Testis (tissue), 3 donors: ENCODE data around the gene LRWD1. TPM values are rescaled to one million over a fixed set of nuclear protein-coding genes. Genes with fewer than 3 reads are reported as not detected.

ENCODE experiments used
- DNase-seq: peaks from one replicate; pipeline ENCODE4 v3.0.0-alpha.2; 2019
- H3K27ac ChIP-seq, 2 donors: fragments of 200-600 bp; sonication (generic); one replicate each; pipeline ENCODE4 v1.5.1; 2019
- H3K27me3 ChIP-seq: fragments of 200-600 bp; sonication (generic); one replicate; pipeline ENCODE4 v1.5.1; 2019
- H3K36me3 ChIP-seq: fragments of 200-600 bp; sonication (generic); one replicate; pipeline ENCODE4 v1.5.1; 2017; ENCODE audit warnings: low read depth; ENCODE audit errors: missing control alignments
- H3K4me1 ChIP-seq: fragments of 200-600 bp; sonication (generic); one replicate; pipeline ENCODE4 v1.5.1; 2019
- H3K4me3 ChIP-seq, 2 donors: fragments of 200-600 bp; sonication (generic); one replicate each; pipeline ENCODE4 v1.5.1; 2017 to 2019
- H3K9me3 ChIP-seq: fragments of 200-600 bp; sonication (generic); one replicate; pipeline ENCODE4 v1.5.1; 2017
- CTCF ChIP-seq, 3 experiments: fragments of 450-650 bp in 2 of 3; fragments of 200-600 bp in 1 of 3; sonication (generic) in 1 of 3; IDR thresholded peaks; one replicate each; pipeline ENCODE4 v1.5.1; 2016 to 2019; ENCODE audit warnings: antibody characterized with exemption in 3 of 3, mild to moderate bottlenecking in 2 of 3, moderate library complexity in 1 of 3
- POLR2A ChIP-seq: fragments of 450-650 bp; IDR thresholded peaks from one replicate; pipeline ENCODE4 v1.6.1; 2017; ENCODE audit warnings: antibody characterized with exemption, mild to moderate bottlenecking, moderate library complexity
- WGBS, 2 donors: methylation state at CpG; one replicate each; pipeline ENCODE4 v1.1.5; 2018; 5-methylcytosine and 5-hydroxymethylcytosine counted together
- intact Hi-C: fragments of 100-400 bp; cut with DNase I; formaldehyde crosslinking; loops from one replicate; pipeline ENCODE4 v1.15.1; 2023; ENCODE audit warnings: low total_unique reads
- polyA plus RNA-seq: library from polyadenylated mRNA; stranded (reverse); fragments of 350-450 nt; fragmentation: Illumina TruSeq; extraction: RNeasy Lipid Tissue Mini Kit (QIAGEN cat#74804); gene quantifications from one replicate; pipeline ENCODE4 v1.2.3, GENCODE V29; 2014; ENCODE audit warnings: low read depth, low replicate concordance; ENCODE audit not compliant: insufficient read depth
- total RNA-seq, 2 donors: library from RNA; depleted of rRNA; stranded (reverse); fragments of >200 nt; gene quantifications; one replicate each; pipeline ENCODE4 v1.2.3, GENCODE V29; 2016

Gene LRWD1
- total and polyA plus RNA-seq, 3 donors from 2014 or later, result 221 to 540 (median 350) TPM

DNA sequence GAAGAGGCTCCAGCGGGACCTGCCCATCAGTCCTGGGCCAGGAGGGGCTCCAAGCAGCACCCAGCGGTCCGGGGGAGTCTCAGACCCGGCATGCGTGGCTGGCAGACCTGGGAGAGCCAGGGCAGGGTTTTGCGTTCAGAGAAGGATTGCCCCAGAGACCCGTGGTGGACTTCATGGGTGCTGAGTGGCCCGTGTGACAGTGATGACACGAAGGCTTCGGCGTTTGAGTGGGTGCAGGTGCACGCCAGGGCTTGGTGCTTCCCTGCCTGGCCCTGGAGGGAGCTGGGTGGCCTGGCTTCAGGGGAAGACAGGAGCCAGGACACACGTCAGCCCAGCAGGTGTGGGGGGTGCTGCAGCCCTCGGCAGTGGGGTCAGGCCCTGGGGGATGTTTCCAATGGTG is 17.5 kb upstream of the LRWD1 start:
- no peaks in the 10 kb centered on the region for H3K4me1 ChIP-seq
- no peak overlapping the region for H3K27ac ChIP-seq
- intact Hi-C loops, result no loop called here

GRCh38 chr7:102449136-102449535 is 15.6 kb upstream of the LRWD1 start:
- no peaks in the 10 kb centered on the region for H3K9me3 ChIP-seq
- TF ChIP-seq CTCF (IDR thresholded peaks at IDR 0.05) (no peak), POLR2A (no peak)
- H3K27me3 ChIP-seq, result no peaks in the 10 kb centered on the region
- no peaks in the 10 kb centered on the region for H3K4me1 ChIP-seq
- intact Hi-C loops, result no loop called here
- no peak for DNase-seq
- no peaks in the 10 kb centered on the region for H3K36me3 ChIP-seq
- H3K4me3 ChIP-seq, result no peak overlapping the region
- 97 to 98% methylated on average over 11 to 15 of the region's 15 CpGs for WGBS, 2 donors
- no peak overlapping the region for H3K27ac ChIP-seq

More for the DNA sequence above, 17.5 kb upstream of the LRWD1 start:
- WGBS, 2 donors, result 75 to 84% methylated on average over 5 to 14 of the region's 14 CpGs
- H3K9me3 ChIP-seq, result no peaks in the 10 kb centered on the region
- no peak overlapping the region for H3K4me3 ChIP-seq
- no peaks in the 10 kb centered on the region for H3K27me3 ChIP-seq
- no peak for DNase-seq
- no peaks in the 10 kb centered on the region for H3K36me3 ChIP-seq
- TF ChIP-seq POLR2A, result no peak
- no peak for TF ChIP-seq CTCF (IDR thresholded peaks at IDR 0.05)

DNA sequence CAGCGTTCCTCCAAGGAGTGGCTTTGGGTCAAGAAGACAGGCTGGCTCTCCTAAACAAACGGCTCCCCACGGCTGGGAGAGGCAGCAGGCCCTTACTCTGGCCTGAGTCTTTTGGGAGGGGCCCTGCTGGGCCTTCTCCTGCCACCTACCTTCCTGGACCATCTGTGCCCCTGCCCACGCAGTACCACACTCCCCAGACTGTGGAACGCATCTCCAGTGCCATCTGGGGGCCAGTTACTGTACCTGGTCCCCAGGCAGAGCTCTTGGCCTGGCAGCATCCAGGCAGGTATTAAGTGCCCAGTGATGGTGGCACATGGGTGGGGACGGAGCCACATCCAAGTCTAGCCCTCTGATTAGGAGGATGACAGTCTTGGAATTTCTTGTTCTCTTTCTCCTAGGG is 14.5 kb upstream of the LRWD1 start:
- TF ChIP-seq CTCF (IDR thresholded peaks at IDR 0.05), result no peak
- no peak for TF ChIP-seq POLR2A
- no peaks in the 10 kb centered on the region for H3K4me1 ChIP-seq
- no peaks in the 10 kb centered on the region for H3K36me3 ChIP-seq
- H3K9me3 ChIP-seq, result no peaks in the 10 kb centered on the region
- no peak overlapping the region for H3K4me3 ChIP-seq
- DNase-seq, result no peak
- no peaks in the 10 kb centered on the region for H3K27me3 ChIP-seq
- no peak overlapping the region for H3K27ac ChIP-seq
- 81 to 84% methylated on average over 6 of the region's 6 CpGs for WGBS, 2 donors
- intact Hi-C loops, result no loop called here

DNA sequence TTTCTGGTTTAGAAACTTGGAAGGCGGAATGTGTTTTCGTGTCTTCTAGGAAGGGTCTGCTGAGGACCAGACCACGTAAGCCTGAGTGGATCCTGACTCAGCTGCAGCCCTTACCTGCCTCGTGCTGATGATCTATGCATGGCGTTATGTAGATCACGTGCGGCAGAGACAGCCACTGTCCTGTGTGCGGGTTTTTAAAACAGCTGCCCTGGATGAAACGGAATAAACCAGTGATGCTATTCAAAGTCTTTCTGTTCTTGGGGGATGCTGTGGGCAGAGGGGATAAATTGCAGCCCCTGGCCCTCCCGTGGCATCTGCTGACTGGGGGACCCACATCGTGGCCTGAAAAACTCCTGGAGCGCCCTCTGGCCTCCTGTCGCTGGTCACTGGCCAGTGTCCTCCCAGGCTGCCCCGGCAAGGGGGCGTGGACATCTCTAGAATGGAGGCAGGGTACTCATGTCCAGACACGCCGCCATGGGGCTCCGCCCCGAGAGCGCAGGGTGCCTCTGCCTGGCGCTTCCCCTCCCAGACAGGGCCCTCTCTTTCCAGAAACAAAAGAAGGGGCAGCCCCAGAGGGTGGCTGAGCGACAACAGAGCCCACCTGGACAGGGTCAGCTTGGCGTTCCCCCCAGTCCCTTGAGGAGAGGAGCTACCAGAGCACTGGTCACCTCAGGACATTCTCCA is 13.3 kb upstream of the LRWD1 start:
- WGBS, 2 donors, result 70 to 74% methylated on average over 9 to 21 of the region's 23 CpGs
- H3K27ac ChIP-seq, result no peak overlapping the region
- H3K4me3 ChIP-seq, result no peak overlapping the region
- H3K9me3 ChIP-seq, result no peaks in the 10 kb centered on the region
- TF ChIP-seq CTCF (IDR thresholded peaks at IDR 0.05), result no peak
- no peak for TF ChIP-seq POLR2A
- H3K4me1 ChIP-seq, result no peaks in the 10 kb centered on the region
- intact Hi-C loops, result no loop called here
- H3K27me3 ChIP-seq, result no peaks in the 10 kb centered on the region
- no peak for DNase-seq
- H3K36me3 ChIP-seq, result no peaks in the 10 kb centered on the region

- WGBS, 2 donors, result 97 to 100% methylated on average over 6 of the region's 6 CpGs
- Histone ChIP-seq H3K36me3 (no peaks in the 10 kb centered on the region), H3K9me3 (no peaks in the 10 kb centered on the region), H3K27ac (no peak overlapping the region), H3K27me3 (no peaks in the 10 kb centered on the region), H3K4me3 (no peak overlapping the region), H3K4me1 (no peaks in the 10 kb centered on the region)
- intact Hi-C loops, result no loop called here
- TF ChIP-seq POLR2A (no peak), CTCF (IDR thresholded peaks at IDR 0.05) (no peak)
- DNase-seq, result no peak
Measured at GRCh38 chr7:102452451-102452850, 12.3 kb upstream of the LRWD1 start.
